ENCODE data around the gene ITGA5.

The ITGA5 gene

DNA sequence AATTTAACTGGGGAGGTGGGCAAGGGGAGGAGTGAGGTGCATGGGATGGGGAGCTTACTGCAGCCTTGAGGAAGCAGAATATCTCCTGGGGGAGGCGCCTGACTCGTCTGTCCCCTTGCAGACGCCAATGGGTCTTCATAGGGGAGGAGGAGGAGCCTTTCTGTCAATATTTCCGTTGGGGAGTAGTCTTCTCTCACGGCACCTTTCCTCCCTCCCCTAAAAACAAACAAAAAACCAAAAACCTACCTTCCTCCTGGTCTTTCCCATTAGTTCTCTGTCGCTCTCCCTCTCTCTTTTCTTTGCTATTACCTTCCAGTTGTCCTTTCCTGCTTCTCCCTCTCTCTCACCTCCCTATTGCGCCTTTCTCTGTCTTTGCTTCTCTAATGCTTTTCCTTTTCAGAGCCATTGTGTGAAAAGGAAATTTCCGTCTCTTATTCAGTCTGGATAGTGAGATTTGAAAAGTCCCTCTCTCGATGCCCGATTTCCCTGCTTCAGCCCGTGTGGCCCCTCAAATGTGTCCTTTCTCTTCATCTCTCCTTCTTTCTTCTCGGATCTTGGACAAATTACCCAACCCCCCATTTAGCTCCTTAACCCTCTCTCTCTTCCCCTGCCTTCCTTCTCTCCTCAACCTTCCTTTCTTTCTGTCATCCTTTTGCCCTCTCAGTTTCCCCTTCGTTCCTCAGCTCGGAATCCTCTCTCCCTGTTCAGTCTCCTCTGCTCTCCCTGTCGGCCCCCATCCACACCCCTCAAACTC is 60.7 kb downstream of the ITGA5 start:
- peak overlapping the region; percentile 62 for H3K27ac ChIP-seq (ENCODE audit: low read length)

GRCh38 chr12:54357506-54358190 is 61.4 kb downstream of the ITGA5 start:
- Histone ChIP-seq H4K20me1 (ENCODE audit: insufficient read depth, low read length) (no peaks in the 10 kb centered on the region), H3K27me3 (ENCODE audit: low read depth, low read length) (no peaks in the 10 kb centered on the region), H3K36me3 (replicated peaks; ENCODE audit: low read depth, low read length) (no peaks in the 10 kb centered on the region), H3K9ac (ENCODE audit: low read length) (peak overlapping the region; percentile 95), H3K79me2 (ENCODE audit: low read length) (no peaks in the 10 kb centered on the region), H3K4me2 (ENCODE audit: low read length) (peak overlapping the region; percentile 93), H3K27ac (ENCODE audit: low read length) (no peak overlapping the region), H2AFZ (ENCODE audit: low read depth, low read length) (no peak overlapping the region), H3K4me1 (ENCODE audit: low read length) (peaks cover 24% of the 10 kb centered on the region), H3K4me3 (ENCODE audit: low read length) (peak overlapping the region; percentile 91), H3K9me3 (ENCODE audit: insufficient read depth, low read length) (no peaks in the 10 kb centered on the region)
- TF ChIP-seq, protein P1, sequence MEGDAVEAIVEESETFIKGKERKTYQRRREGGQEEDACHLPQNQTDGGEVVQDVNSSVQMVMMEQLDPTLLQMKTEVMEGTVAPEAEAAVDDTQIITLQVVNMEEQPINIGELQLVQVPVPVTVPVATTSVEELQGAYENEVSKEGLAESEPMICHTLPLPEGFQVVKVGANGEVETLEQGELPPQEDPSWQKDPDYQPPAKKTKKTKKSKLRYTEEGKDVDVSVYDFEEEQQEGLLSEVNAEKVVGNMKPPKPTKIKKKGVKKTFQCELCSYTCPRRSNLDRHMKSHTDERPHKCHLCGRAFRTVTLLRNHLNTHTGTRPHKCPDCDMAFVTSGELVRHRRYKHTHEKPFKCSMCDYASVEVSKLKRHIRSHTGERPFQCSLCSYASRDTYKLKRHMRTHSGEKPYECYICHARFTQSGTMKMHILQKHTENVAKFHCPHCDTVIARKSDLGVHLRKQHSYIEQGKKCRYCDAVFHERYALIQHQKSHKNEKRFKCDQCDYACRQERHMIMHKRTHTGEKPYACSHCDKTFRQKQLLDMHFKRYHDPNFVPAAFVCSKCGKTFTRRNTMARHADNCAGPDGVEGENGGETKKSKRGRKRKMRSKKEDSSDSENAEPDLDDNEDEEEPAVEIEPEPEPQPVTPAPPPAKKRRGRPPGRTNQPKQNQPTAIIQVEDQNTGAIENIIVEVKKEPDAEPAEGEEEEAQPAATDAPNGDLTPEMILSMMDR (IDR thresholded peaks at IDR 0.05; ENCODE audit: low read depth, low read length) = peak; percentile 14; the same call in 1 of the 2 replicates
- TF ChIP-seq EZH2phosphoT487 (IDR thresholded peaks at IDR 0.05; ENCODE audit: low read depth) = no peak

More for the DNA sequence above, 60.7 kb downstream of the ITGA5 start:
- peak overlapping the region; percentile 93 for H3K4me2 ChIP-seq (ENCODE audit: low read length)
- H3K4me3 ChIP-seq (ENCODE audit: low read length) = peak overlapping the region; percentile 91
- H4K20me1 ChIP-seq (ENCODE audit: insufficient read depth, low read length) = no peaks in the 10 kb centered on the region
- peak overlapping the region; percentile 95 for H3K9ac ChIP-seq (ENCODE audit: low read length)
- H3K36me3 ChIP-seq (replicated peaks; ENCODE audit: low read depth, low read length) = no peaks in the 10 kb centered on the region
- H3K9me3 ChIP-seq (ENCODE audit: insufficient read depth, low read length) = no peaks in the 10 kb centered on the region
- H3K27me3 ChIP-seq (ENCODE audit: low read depth, low read length) = no peaks in the 10 kb centered on the region
- no peaks in the 10 kb centered on the region for H3K79me2 ChIP-seq (ENCODE audit: low read length)
- H2AFZ ChIP-seq (ENCODE audit: low read depth, low read length) = peak overlapping the region; percentile 81; the same call in 1 of the 2 replicates
- no peak for TF ChIP-seq EZH2phosphoT487 (IDR thresholded peaks at IDR 0.05; ENCODE audit: low read depth)
- TF ChIP-seq, protein P1 (IDR thresholded peaks at IDR 0.05; ENCODE audit: low read depth, low read length) = no peak
- H3K4me1 ChIP-seq (ENCODE audit: low read length) = peaks cover 25% of the 10 kb centered on the region

- Histone ChIP-seq H3K9me3 (ENCODE audit: insufficient read depth, low read length) (no peaks in the 10 kb centered on the region), H3K9ac (ENCODE audit: low read length) (no peak overlapping the region), H3K36me3 (replicated peaks; ENCODE audit: low read depth, low read length) (no peaks in the 10 kb centered on the region), H4K20me1 (ENCODE audit: insufficient read depth, low read length) (no peaks in the 10 kb centered on the region), H3K79me2 (ENCODE audit: low read length) (no peaks in the 10 kb centered on the region), H3K27ac (ENCODE audit: low read length) (no peak overlapping the region), H3K27me3 (ENCODE audit: low read depth, low read length) (no peaks in the 10 kb centered on the region), H3K4me1 (ENCODE audit: low read length) (peaks cover 24% of the 10 kb centered on the region), H2AFZ (ENCODE audit: low read depth, low read length) (no peak overlapping the region), H3K4me3 (ENCODE audit: low read length) (no peak overlapping the region), H3K4me2 (ENCODE audit: low read length) (no peak overlapping the region)
- TF ChIP-seq, protein P1 (IDR thresholded peaks at IDR 0.05; ENCODE audit: low read depth, low read length) = no peak
- TF ChIP-seq EZH2phosphoT487 (IDR thresholded peaks at IDR 0.05; ENCODE audit: low read depth) = no peak
These were observed 62.1 kb downstream of the ITGA5 start for GRCh38 chr12:54356951-54357356.

GRCh38 chr12:54356228-54356627 is 62.8 kb downstream of the ITGA5 start:
- H3K79me2 ChIP-seq (ENCODE audit: low read length) = no peaks in the 10 kb centered on the region
- H3K27me3 ChIP-seq (ENCODE audit: low read depth, low read length) = no peaks in the 10 kb centered on the region
- H3K36me3 ChIP-seq (replicated peaks; ENCODE audit: low read depth, low read length) = peaks cover 3% of the 10 kb centered on the region
- H2AFZ ChIP-seq (ENCODE audit: low read depth, low read length) = no peak overlapping the region
- no peak for TF ChIP-seq EZH2phosphoT487 (IDR thresholded peaks at IDR 0.05; ENCODE audit: low read depth)
- TF ChIP-seq, protein P1 (IDR thresholded peaks at IDR 0.05; ENCODE audit: low read depth, low read length) = no peak
- no peaks in the 10 kb centered on the region for H3K9me3 ChIP-seq (ENCODE audit: insufficient read depth, low read length)
- H3K27ac ChIP-seq (ENCODE audit: low read length) = no peak overlapping the region
- no peak overlapping the region for H3K9ac ChIP-seq (ENCODE audit: low read length)
- no peaks in the 10 kb centered on the region for H4K20me1 ChIP-seq (ENCODE audit: insufficient read depth, low read length)
- H3K4me2 ChIP-seq (ENCODE audit: low read length) = no peak overlapping the region
- H3K4me3 ChIP-seq (ENCODE audit: low read length) = no peak overlapping the region
- H3K4me1 ChIP-seq (ENCODE audit: low read length) = peaks cover 24% of the 10 kb centered on the region
